Natural killer cell (primary cell): Measurements from ENCODE around the gene PKNOX1. TPM values are rescaled to one million over a fixed set of nuclear protein-coding genes. Genes with fewer than 3 reads are reported as not detected.

Experiments
- ATAC-seq, 3 donors: fragments of 150-1000 bp in 2 of 3; fragments of 200-7000 bp in 1 of 3; cut with Tn5 transposase; 1 replicate in 1 of 3; 2 replicates in 2 of 3; pipeline ENCODE4 v1.10.0; 2021; ENCODE audit warnings: mild to moderate bottlenecking in 2 of 3, moderate library complexity in 2 of 3
- DNase-seq, 2 donors: peaks; one replicate each; pipeline versions ENCODE4 v3.0.0 to v3.0.0-alpha.2; 2013 to 2021; ENCODE audit warnings: mixed read lengths in 1 of 2
- H3K27ac ChIP-seq: one replicate; pipeline ENCODE4 v1.5.1; 2013; ENCODE audit warnings: mild to moderate bottlenecking, low read length
- H3K27me3 ChIP-seq: one replicate; pipeline ENCODE4 v1.6.1; 2013; ENCODE audit warnings: low read length; ENCODE audit not compliant: control insufficient read depth, insufficient read depth
- H3K36me3 ChIP-seq: one replicate; pipeline ENCODE4 v1.6.1; 2013; ENCODE audit warnings: low read length; ENCODE audit not compliant: control insufficient read depth, insufficient read depth
- H3K4me1 ChIP-seq: one replicate; pipeline ENCODE4 v1.6.1; 2013; ENCODE audit warnings: low read length; ENCODE audit not compliant: control insufficient read depth, insufficient read depth
- H3K4me3 ChIP-seq: one replicate; pipeline ENCODE4 v1.5.1; 2013; ENCODE audit warnings: low read length
- H3K9me3 ChIP-seq: one replicate; pipeline ENCODE4 v1.6.1; 2013; ENCODE audit warnings: low read length; ENCODE audit not compliant: control insufficient read depth, insufficient read depth
- H3K27ac Mint-ChIP-seq, 2 donors: one replicate each; pipeline ENCODE4 v1.8.0; 2022; ENCODE audit warnings: mild to moderate bottlenecking in 2 of 2, mixed read lengths in 2 of 2, moderate library complexity in 1 of 2
- H3K27me3 Mint-ChIP-seq, 2 donors: one replicate each; pipeline ENCODE4 v1.8.0; 2022; ENCODE audit warnings: low read depth in 2 of 2, mixed read lengths in 2 of 2
- H3K36me3 Mint-ChIP-seq: one replicate; pipeline ENCODE4 v1.8.0; 2022; ENCODE audit warnings: mixed read lengths
- H3K4me1 Mint-ChIP-seq, 2 donors: one replicate each; pipeline ENCODE4 v1.8.0; 2022; ENCODE audit warnings: mixed read lengths in 2 of 2
- H3K4me3 Mint-ChIP-seq: one replicate; pipeline ENCODE4 v1.8.0; 2022; ENCODE audit warnings: mild to moderate bottlenecking, moderate library complexity, mixed read lengths
- H3K9me3 Mint-ChIP-seq, 2 donors: one replicate each; pipeline ENCODE4 v1.8.0; 2022; ENCODE audit warnings: mixed read lengths in 2 of 2
- CTCF ChIP-seq: fragments of 200-600 bp; IDR thresholded peaks from one replicate; pipeline ENCODE4 v1.8.0; 2022; ENCODE audit warnings: antibody characterized with exemption
- WGBS: methylation state at CpG from one replicate; pipeline ENCODE4 v1.1.7; 2013; ENCODE audit warnings: missing lambda C conversion rate; ENCODE audit not compliant: insufficient coverage; 5-methylcytosine and 5-hydroxymethylcytosine counted together
- intact Hi-C: fragments of 100-400 bp; cut with micrococcal nuclease; formaldehyde crosslinking; loops from one replicate; pipeline ENCODE4 v1.14.2; 2022
- total RNA-seq, 4 donors: library from RNA; stranded (reverse); fragments of 120-200 nt in 1 of 4; gene quantifications; one replicate each; pipeline versions ENCODE4 v1.2.3 to v1.2.4, GENCODE V29; 2013 to 2022

PKNOX1 gene
- total RNA-seq, 3 donors from 2014 or later (not counting 1 experiment from before 2014, with no cell fraction given) = 19.1 to 25.5 (median 21.5) TPM

GRCh38 chr21:43020177-43020576, 45.8 kb downstream of the PKNOX1 start:
- WGBS = 99% methylated on average over 13 of the region's 13 CpGs
- H3K27me3 Mint-ChIP-seq = no peaks in the 10 kb centered on the region
- H3K4me1 Mint-ChIP-seq = peaks cover 0 to under 1% of the 10 kb centered on the region in 2 donors
- no peak overlapping the region for H3K27ac Mint-ChIP-seq
- DNase-seq = no peak
- H3K4me3 Mint-ChIP-seq = no peak overlapping the region
- H3K4me3 ChIP-seq = no peak overlapping the region
- intact Hi-C loops = no loop called here
- peaks cover 5% of the 10 kb centered on the region for H3K36me3 Mint-ChIP-seq
- H3K9me3 ChIP-seq = no peaks in the 10 kb centered on the region
- no peak for TF ChIP-seq CTCF
- peaks cover 51% of the 10 kb centered on the region for H3K36me3 ChIP-seq
- no peak for ATAC-seq
- H3K4me1 ChIP-seq = peaks cover 4% of the 10 kb centered on the region
- H3K27me3 ChIP-seq = no peaks in the 10 kb centered on the region
- H3K27ac ChIP-seq = no peak overlapping the region
- no peaks in the 10 kb centered on the region for H3K9me3 Mint-ChIP-seq

- H3K36me3 ChIP-seq = peaks cover 57% of the 10 kb centered on the region
- no peak overlapping the region for H3K4me3 Mint-ChIP-seq
- H3K9me3 ChIP-seq = no peaks in the 10 kb centered on the region
- intact Hi-C loops = no loop called here
- H3K4me3 ChIP-seq = no peak overlapping the region
- H3K27ac Mint-ChIP-seq = no peak overlapping the region
- no peaks in the 10 kb centered on the region for H3K4me1 Mint-ChIP-seq
- peaks cover 4% of the 10 kb centered on the region for H3K4me1 ChIP-seq
- WGBS = 86% methylated on average over 6 of the region's 6 CpGs
- H3K27me3 Mint-ChIP-seq = no peaks in the 10 kb centered on the region
- H3K36me3 Mint-ChIP-seq = no peaks in the 10 kb centered on the region
- no peak overlapping the region for H3K27ac ChIP-seq
- ATAC-seq = no peak
- no peak for DNase-seq
- H3K9me3 Mint-ChIP-seq = no peaks in the 10 kb centered on the region
- no peaks in the 10 kb centered on the region for H3K27me3 ChIP-seq
- TF ChIP-seq CTCF = no peak
Observed at GRCh38 chr21:43020771-43021170, 46.4 kb downstream of the PKNOX1 start.

GRCh38 chr21:43021191-43021590, 46.8 kb downstream of the PKNOX1 start:
- intact Hi-C loops = no loop called here
- no peaks in the 10 kb centered on the region for H3K9me3 Mint-ChIP-seq
- no peak for DNase-seq
- no peak for TF ChIP-seq CTCF
- no peak overlapping the region for H3K4me3 Mint-ChIP-seq
- ATAC-seq = no peak
- Histone ChIP-seq H3K36me3 (peaks cover 54% of the 10 kb centered on the region), H3K4me1 (peaks cover under 1% of the 10 kb centered on the region), H3K4me3 (no peak overlapping the region), H3K27me3 (no peaks in the 10 kb centered on the region), H3K9me3 (no peaks in the 10 kb centered on the region), H3K27ac (no peak overlapping the region)
- H3K4me1 Mint-ChIP-seq = no peaks in the 10 kb centered on the region
- over 99% methylated on average over 10 of the region's 10 CpGs for WGBS
- no peak overlapping the region for H3K27ac Mint-ChIP-seq
- H3K27me3 Mint-ChIP-seq = no peaks in the 10 kb centered on the region
- no peaks in the 10 kb centered on the region for H3K36me3 Mint-ChIP-seq
